WTC11 (cell line): ENCODE measurements around the gene INS.

Source experiments
- CTCF ChIP-seq: fragments of 200-600 bp; IDR thresholded peaks from 2 replicates; pipeline ENCODE4 v1.8.0; 2022; ENCODE audit warnings: antibody characterized with exemption
- FOXP1 ChIP-seq: sonication (generic); formaldehyde crosslinking; IDR thresholded peaks from 2 replicates; pipeline ENCODE4 v1.8.0; 2022; ENCODE audit warnings: missing genetic modification reagents, mild to moderate bottlenecking, moderate library complexity, borderline replicate concordance
- IRF2 ChIP-seq: sonication (generic); formaldehyde crosslinking; IDR thresholded peaks from 2 replicates; pipeline ENCODE4 v1.8.0; 2022; ENCODE audit warnings: low read depth, missing genetic modification reagents, borderline replicate concordance
- JUN ChIP-seq: sonication (generic); formaldehyde crosslinking; IDR thresholded peaks from 2 replicates; pipeline ENCODE4 v1.8.0; 2023; ENCODE audit warnings: mild to moderate bottlenecking, missing genetic modification reagents
- MYBL2 ChIP-seq: sonication (generic); formaldehyde crosslinking; IDR thresholded peaks from 2 replicates; pipeline ENCODE4 v1.8.1; 2023; ENCODE audit warnings: mild to moderate bottlenecking, moderate library complexity, missing genetic modification reagents
- NR2C2 ChIP-seq: sonication (generic); formaldehyde crosslinking; IDR thresholded peaks from 2 replicates; pipeline ENCODE4 v1.8.0; 2022; ENCODE audit warnings: mild to moderate bottlenecking, missing genetic modification reagents
- TP53 ChIP-seq: sonication (generic); formaldehyde crosslinking; IDR thresholded peaks from 2 replicates; pipeline ENCODE4 v1.8.1; 2023; ENCODE audit warnings: mild to moderate bottlenecking, missing genetic modification reagents
- ZNF121 ChIP-seq: sonication (generic); formaldehyde crosslinking; IDR thresholded peaks from 2 replicates; pipeline ENCODE4 v1.8.0; 2023; ENCODE audit warnings: missing genetic modification reagents

GRCh38 chr11:2202900-2203439 lies 42.0 kb upstream of the INS start:
- TF ChIP-seq JUN (CRISPR knock-in tag) (no peak), CTCF (no peak), TP53 (CRISPR knock-in tag) (no peak), ZNF121 (no peak), NR2C2 (no peak), FOXP1 (no peak), MYBL2 (no peak), IRF2 (no peak)
